GM23338 (cell line): ENCODE measurements around the gene SPATS1. TPM values are rescaled to one million over a fixed set of nuclear protein-coding genes. Genes with fewer than 3 reads are reported as not detected.
A peak's percentile ranks its signal among the peaks of the same experiment; 100 is the strongest.

Experiments
- ATAC-seq: fragments of 200-7000 bp; cut with Tn5 transposase; 3 replicates; pipeline ENCODE4 v1.9.1; 2020
- DNase-seq: peaks from one replicate; pipeline ENCODE4 v3.0.0-alpha.2; 2015; ENCODE audit warnings: low spot score
- H2AFZ ChIP-seq: fragments of 200-600 bp; sonication (generic); 2 replicates; pipeline ENCODE4 v1.8.0; 2016; ENCODE audit warnings: antibody characterized with exemption, mild to moderate bottlenecking, moderate library complexity
- H3F3A ChIP-seq: fragments of 200-600 bp; sonication (generic); replicated peaks from 2 replicates; pipeline ENCODE4 v1.8.0; 2017; ENCODE audit warnings: antibody characterized with exemption, mixed run types, low read depth
- H3K27ac ChIP-seq: fragments of 200-600 bp; sonication (generic); 2 replicates; pipeline ENCODE4 v1.6.1; 2016; ENCODE audit warnings: low read depth
- H3K27me3 ChIP-seq: fragments of 200-600 bp; sonication (generic); 2 replicates; pipeline ENCODE4 v1.8.0; 2016; ENCODE audit warnings: mild to moderate bottlenecking, mixed run types, moderate library complexity; ENCODE audit not compliant: insufficient read depth
- H3K36me3 ChIP-seq: fragments of 200-600 bp; sonication (generic); 2 replicates; pipeline ENCODE4 v1.8.0; 2016; ENCODE audit warnings: mild to moderate bottlenecking; ENCODE audit not compliant: insufficient read depth
- H3K4me1 ChIP-seq: fragments of 200-600 bp; sonication (generic); 2 replicates; pipeline ENCODE4 v1.8.0; 2016; ENCODE audit warnings: mild to moderate bottlenecking, moderate library complexity; ENCODE audit not compliant: insufficient read depth
- H3K4me2 ChIP-seq: fragments of 200-600 bp; sonication (generic); 2 replicates; pipeline ENCODE4 v1.7.1; 2017; ENCODE audit warnings: mixed run types
- H3K4me3 ChIP-seq: fragments of 200-600 bp; sonication (generic); 2 replicates; pipeline ENCODE4 v1.6.1; 2016; ENCODE audit warnings: mixed run types
- H3K79me2 ChIP-seq: fragments of 200-600 bp; sonication (generic); replicated peaks from 2 replicates; pipeline ENCODE4 v1.8.0; 2017; ENCODE audit warnings: mild to moderate bottlenecking; ENCODE audit not compliant: insufficient read depth
- H3K9me2 ChIP-seq: fragments of 200-600 bp; sonication (generic); 2 replicates; pipeline ENCODE4 v1.8.0; 2017; ENCODE audit not compliant: insufficient read depth
- H4K20me1 ChIP-seq: fragments of 200-600 bp; sonication (generic); replicated peaks from 2 replicates; pipeline ENCODE4 v1.8.0; 2017; ENCODE audit warnings: mild to moderate bottlenecking; ENCODE audit not compliant: insufficient read depth
- H3K27ac Mint-ChIP-seq: 2 replicates; pipeline ENCODE4 v1.8.0; 2020; ENCODE audit warnings: inconsistent platforms, mild to moderate bottlenecking, moderate library complexity, mixed read lengths
- H3K27me3 Mint-ChIP-seq: 3 replicates; pipeline ENCODE4 v1.8.0; 2022; ENCODE audit warnings: low read depth, mild to moderate bottlenecking, moderate library complexity, mixed read lengths, inconsistent platforms; ENCODE audit not compliant: insufficient read depth, poor library complexity
- H3K36me3 Mint-ChIP-seq: 3 replicates; pipeline ENCODE4 v1.8.0; 2021; ENCODE audit warnings: low read depth, mild to moderate bottlenecking, inconsistent platforms, moderate library complexity, mixed read lengths
- H3K4me1 Mint-ChIP-seq: 3 replicates; pipeline ENCODE4 v1.8.0; 2020; ENCODE audit warnings: mild to moderate bottlenecking, inconsistent platforms, mixed read lengths
- H3K4me3 Mint-ChIP-seq: 3 replicates; pipeline ENCODE4 v1.8.0; 2021; ENCODE audit warnings: moderate library complexity, mild to moderate bottlenecking, inconsistent platforms, mixed read lengths
- H3K9me3 Mint-ChIP-seq: 3 replicates; pipeline ENCODE4 v1.8.0; 2020; ENCODE audit warnings: moderate library complexity, mild to moderate bottlenecking, inconsistent platforms, mixed read lengths
- JUNB ChIP-seq: IDR thresholded peaks from one replicate; pipeline ENCODE4 v1.6.1; 2016; ENCODE audit warnings: antibody characterized with exemption; ENCODE audit not compliant: unreplicated experiment
- STAT1 ChIP-seq: IDR thresholded peaks from one replicate; pipeline ENCODE4 v1.6.1; 2016; ENCODE audit warnings: antibody characterized with exemption; ENCODE audit not compliant: unreplicated experiment
- ZNF462 ChIP-seq: fragments of 250-450 bp; sonication (Bioruptor Pico); IDR thresholded peaks from 2 replicates; pipeline ENCODE4 v1.5.0; 2020; ENCODE audit warnings: mild to moderate bottlenecking, moderate library complexity
- polyA plus RNA-seq: library from polyadenylated mRNA; unstranded; fragments of >200 nt; fragmentation: Nextera tagmentation; extraction: Ambion mirVana; gene quantifications from 2 replicates; pipeline ENCODE4 v1.2.1, GENCODE V29; 2016
- total RNA-seq: library from RNA; depleted of rRNA; stranded (reverse); fragments of >200 nt; shearing (Covaris generic); gene quantifications from 2 replicates; pipeline ENCODE4 v1.2.3, GENCODE V29; 2014
- TF ChIP-seq, protein P1 (sequence below): IDR thresholded peaks from 2 replicates; pipeline ENCODE4 v1.6.1; 2016; ENCODE audit warnings: antibody characterized with exemption

Gene SPATS1
- total and polyA plus RNA-seq, 2 experiments from 2014 or later = not detected

DNA sequence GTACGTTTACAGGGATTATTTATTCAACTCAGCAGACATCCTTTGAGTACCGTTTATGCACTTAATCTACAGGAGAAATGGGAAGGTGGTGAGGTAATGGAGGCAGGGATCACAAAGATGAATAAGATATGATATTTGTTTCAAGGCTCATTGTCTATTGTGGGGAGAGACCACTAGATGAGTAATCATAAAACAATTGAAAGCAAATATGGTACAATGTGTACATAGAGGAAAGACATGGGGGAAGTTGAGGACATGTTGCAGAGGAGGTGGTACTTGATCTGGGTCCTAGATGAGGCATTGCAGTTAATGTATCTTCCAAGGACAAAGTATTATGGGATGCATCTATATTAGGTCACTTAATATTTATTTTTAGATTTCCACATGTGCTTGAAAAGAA is 31.3 kb downstream of the SPATS1 start (continued):
- TF ChIP-seq ZNF462 (CRISPR knock-in tag) = no peak

GRCh38 chr6:44375071-44375470 is 32.6 kb downstream of the SPATS1 start:
- ATAC-seq (no peak), DNase-seq (no peak)
- H3K4me2 ChIP-seq = no peak overlapping the region
- Mint-ChIP-seq H3K27me3 (no peaks in the 10 kb centered on the region), H3K27ac (no peak overlapping the region), H3K9me3 (no peaks in the 10 kb centered on the region), H3K4me3 (no peak overlapping the region), H3K36me3 (no peaks in the 10 kb centered on the region), H3K4me1 (no peaks in the 10 kb centered on the region)
- H4K20me1 ChIP-seq = no peaks in the 10 kb centered on the region
- no peaks in the 10 kb centered on the region for H3K27me3 ChIP-seq
- H3K36me3 ChIP-seq = no peaks in the 10 kb centered on the region
- no peaks in the 10 kb centered on the region for H3K9me2 ChIP-seq
- H3K4me1 ChIP-seq = no peaks in the 10 kb centered on the region
- no peak for TF ChIP-seq JUNB
- peak overlapping the region; percentile 43; the same call in 1 of the 2 replicates for H2AFZ ChIP-seq
- no peaks in the 10 kb centered on the region for H3K79me2 ChIP-seq
- no peak overlapping the region for H3K27ac ChIP-seq
- H3F3A ChIP-seq = no peaks in the 10 kb centered on the region
- H3K4me3 ChIP-seq = no peak overlapping the region

GRCh38 chr6:44377484-44377883 is 35.0 kb downstream of the SPATS1 start:
- H3K4me1 ChIP-seq = no peaks in the 10 kb centered on the region
- no peak overlapping the region for H3K4me3 Mint-ChIP-seq
- no peaks in the 10 kb centered on the region for H3K9me3 Mint-ChIP-seq
- H3K27ac ChIP-seq = no peak overlapping the region
- DNase-seq (no peak), ATAC-seq (no peak)
- H3F3A ChIP-seq = no peaks in the 10 kb centered on the region
- no peaks in the 10 kb centered on the region for H3K9me2 ChIP-seq
- H3K4me2 ChIP-seq = no peak overlapping the region
- H3K4me1 Mint-ChIP-seq = no peaks in the 10 kb centered on the region
- H3K4me3 ChIP-seq = no peak overlapping the region
- H2AFZ ChIP-seq = no peak overlapping the region
- H3K79me2 ChIP-seq = no peaks in the 10 kb centered on the region
- H3K36me3 ChIP-seq = no peaks in the 10 kb centered on the region
- H3K27me3 Mint-ChIP-seq = no peaks in the 10 kb centered on the region
- no peak overlapping the region for H3K27ac Mint-ChIP-seq
- no peaks in the 10 kb centered on the region for H4K20me1 ChIP-seq
- H3K36me3 Mint-ChIP-seq = no peaks in the 10 kb centered on the region
- H3K27me3 ChIP-seq = no peaks in the 10 kb centered on the region
- TF ChIP-seq, protein P1, sequence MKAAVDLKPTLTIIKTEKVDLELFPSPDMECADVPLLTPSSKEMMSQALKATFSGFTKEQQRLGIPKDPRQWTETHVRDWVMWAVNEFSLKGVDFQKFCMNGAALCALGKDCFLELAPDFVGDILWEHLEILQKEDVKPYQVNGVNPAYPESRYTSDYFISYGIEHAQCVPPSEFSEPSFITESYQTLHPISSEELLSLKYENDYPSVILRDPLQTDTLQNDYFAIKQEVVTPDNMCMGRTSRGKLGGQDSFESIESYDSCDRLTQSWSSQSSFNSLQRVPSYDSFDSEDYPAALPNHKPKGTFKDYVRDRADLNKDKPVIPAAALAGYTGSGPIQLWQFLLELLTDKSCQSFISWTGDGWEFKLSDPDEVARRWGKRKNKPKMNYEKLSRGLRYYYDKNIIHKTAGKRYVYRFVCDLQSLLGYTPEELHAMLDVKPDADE = no peak
- TF ChIP-seq STAT1 = no peak
- no peak for TF ChIP-seq ZNF462 (CRISPR knock-in tag)
